Stimulated activated CD4-positive, alpha-beta T cell treated with anti-CD3 and anti-CD28 coated beads, TNF-alpha, amount 100 ng/mL, for 4 hours (primary cell): Measurements from ENCODE around the gene GPC6.
"Not testable (repeated sequence)": the region's sequence is repeated elsewhere in the genome, so short reads cannot be mapped to it uniquely, and the experiment has no call there.

Source experiments
- DNase-seq, 3 experiments: peaks; one replicate each; pipeline ENCODE4 v3.0.0-alpha.2; 2020; ENCODE audit warnings: low read depth in 3 of 3

Gene GPC6

DNA sequence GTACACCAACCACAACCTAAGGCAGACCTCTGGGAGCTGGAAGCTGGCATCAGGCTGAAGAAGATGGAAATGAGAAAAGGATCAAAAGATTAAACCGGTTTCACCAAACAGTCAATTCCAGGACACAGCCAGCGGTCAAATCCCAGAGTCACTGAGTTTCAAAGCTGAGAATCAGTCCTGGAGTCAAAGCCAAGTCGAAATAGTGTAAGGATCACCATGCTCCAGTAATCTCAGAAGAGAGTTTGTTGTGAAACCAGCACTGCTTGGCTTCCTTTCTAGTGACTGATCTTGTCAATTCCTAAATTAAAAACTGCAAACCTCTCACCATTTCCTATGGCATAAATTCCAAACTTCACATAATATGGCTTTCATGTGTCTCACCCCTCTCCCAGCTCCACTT lies 198.8 kb downstream of the GPC6 start:
- no peak for DNase-seq

GRCh38 chr13:93430381-93430780 lies 203.8 kb downstream of the GPC6 start:
- DNase-seq = no peak

GRCh38 chr13:93435651-93436050 lies 209.0 kb downstream of the GPC6 start:
- no peak for DNase-seq

- no peak for DNase-seq
Observed at GRCh38 chr13:93437081-93437480, 210.5 kb downstream of the GPC6 start.

- no peak for DNase-seq
Observed at GRCh38 chr13:93446238-93446637, 219.6 kb downstream of the GPC6 start.

- DNase-seq = no peak
Observed at GRCh38 chr13:93450191-93450621, 223.6 kb downstream of the GPC6 start.

GRCh38 chr13:93450761-93451160 lies 224.2 kb downstream of the GPC6 start:
- DNase-seq = no peak

GRCh38 chr13:93454676-93455235 lies 228.1 kb downstream of the GPC6 start:
- not testable (repeated sequence) for DNase-seq

DNA sequence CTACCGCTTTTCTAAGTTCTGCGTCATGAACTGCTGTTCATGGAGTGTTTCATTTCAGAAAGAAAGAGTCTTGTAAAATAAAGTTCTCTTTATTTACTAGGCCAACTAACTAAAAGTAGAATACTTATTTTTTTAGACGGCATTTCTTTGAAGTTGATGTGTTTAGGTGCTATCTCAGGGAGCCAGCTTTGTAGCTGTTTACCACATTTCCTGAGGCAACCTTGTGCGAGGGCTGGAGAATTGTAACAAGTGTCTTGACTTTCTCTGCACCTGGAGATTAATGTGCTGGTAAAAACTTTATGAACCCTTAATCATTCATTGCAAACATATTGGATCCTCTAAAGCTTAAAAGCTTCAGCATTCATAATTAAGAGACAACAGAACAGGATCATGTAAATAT lies 229.3 kb downstream of the GPC6 start:
- no peak for DNase-seq

DNA sequence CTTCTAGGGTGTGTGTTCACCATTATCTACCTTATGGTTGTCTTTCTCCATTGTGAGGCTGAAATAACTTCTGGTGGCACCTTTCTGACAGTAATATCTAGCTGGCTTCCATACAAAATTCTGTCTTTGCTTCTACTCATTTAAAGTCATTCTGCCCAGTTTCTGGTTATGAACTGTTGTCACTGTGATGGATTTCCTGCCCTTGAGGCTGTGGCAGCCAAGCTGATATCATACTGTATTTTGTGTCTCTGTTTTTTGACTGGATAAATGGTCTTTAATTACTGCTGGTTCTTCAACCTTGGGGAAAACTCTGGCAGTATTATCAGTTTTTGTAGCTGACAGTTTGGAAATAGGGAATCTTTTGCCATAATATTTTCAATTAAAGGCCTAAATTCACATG lies 233.4 kb downstream of the GPC6 start:
- no peak for DNase-seq

DNA sequence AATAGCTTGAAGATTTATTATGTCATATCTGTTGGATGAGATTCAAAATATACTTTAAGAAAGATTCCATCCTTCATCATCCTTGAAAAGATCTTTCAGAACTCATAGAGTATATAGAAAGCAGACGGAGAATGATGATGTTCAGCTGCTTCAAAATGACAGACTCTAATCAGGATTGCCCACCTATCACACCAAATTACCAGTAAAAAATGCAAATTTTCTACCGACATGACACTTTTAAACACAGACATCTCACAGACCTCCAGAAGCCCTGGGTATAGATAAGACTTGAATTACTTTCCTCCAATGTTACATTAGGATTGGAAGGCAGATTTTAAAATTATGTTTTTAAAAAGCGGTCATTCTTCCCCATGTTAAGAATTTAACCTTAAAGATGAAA lies 235.5 kb downstream of the GPC6 start:
- no peak for DNase-seq

GRCh38 chr13:93466502-93467036 lies 240.0 kb downstream of the GPC6 start:
- no peak for DNase-seq

- no peak for DNase-seq
Observed at GRCh38 chr13:93467175-93467574, 240.6 kb downstream of the GPC6 start.

GRCh38 chr13:93468433-93468832 lies 241.8 kb downstream of the GPC6 start:
- no peak for DNase-seq

DNA sequence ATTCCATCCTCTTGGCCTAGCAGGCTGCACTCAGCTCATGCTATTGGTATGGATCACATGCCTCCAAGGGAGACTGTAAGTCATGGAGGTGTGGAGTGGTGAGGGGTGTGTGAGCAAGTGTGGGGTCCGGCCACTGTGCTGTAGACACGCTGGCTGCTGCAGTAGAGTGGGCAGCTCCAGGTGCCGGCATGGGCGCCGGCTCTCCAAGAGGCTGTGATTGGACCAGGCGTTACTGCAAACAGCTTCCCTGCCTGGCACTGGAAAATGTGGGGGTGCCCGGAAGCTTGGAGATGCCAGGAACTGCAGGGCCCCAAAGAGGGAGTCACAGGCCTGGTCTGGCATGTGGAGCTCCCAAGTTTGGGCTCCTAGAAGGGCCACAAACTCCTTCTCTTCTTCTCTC lies 245.7 kb downstream of the GPC6 start:
- DNase-seq = no peak

GRCh38 chr13:93472814-93473296 lies 246.2 kb downstream of the GPC6 start:
- no peak for DNase-seq

DNA sequence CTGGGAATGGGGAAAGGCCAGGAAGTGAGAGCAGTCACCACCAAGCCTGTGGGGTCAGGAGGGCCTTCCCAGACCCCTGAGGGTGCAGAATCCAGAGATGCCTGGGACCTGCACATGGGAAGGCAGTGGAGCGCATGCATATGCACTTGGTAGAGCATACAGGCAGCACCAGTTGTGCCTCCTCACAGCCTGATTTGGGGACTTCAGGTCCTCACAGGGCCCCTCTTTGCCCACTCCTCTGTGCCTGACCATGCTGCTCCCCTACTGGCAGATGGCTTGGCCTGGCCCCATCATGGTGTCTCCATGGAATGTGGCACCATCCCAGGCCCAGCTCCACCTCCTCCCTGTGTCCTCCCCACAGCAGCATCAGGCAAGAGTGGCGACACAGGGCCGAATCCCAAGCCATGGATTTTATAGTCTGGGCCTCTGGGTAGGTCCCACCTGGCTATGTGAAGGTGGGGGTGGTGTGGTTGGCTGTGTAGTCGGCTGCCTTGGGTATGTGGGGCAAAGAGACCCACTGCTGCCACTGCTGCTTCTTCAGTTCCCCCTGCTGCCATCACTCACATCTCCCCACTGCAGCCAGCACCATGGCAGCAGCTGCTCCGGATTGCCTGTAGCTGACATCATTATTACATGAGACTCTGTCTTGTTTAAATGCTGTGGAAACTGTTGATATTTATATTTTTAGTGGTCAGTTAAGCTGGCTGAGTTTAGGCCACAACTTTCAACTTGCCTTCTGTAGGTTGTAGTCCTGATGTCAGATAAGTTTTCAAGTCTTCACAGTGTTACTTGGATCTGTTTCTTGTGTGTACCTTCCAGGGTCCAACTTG lies 247.0 kb downstream of the GPC6 start:
- DNase-seq = no peak

- DNase-seq = no peak
Observed at GRCh38 chr13:93476175-93476574, 249.6 kb downstream of the GPC6 start.

DNA sequence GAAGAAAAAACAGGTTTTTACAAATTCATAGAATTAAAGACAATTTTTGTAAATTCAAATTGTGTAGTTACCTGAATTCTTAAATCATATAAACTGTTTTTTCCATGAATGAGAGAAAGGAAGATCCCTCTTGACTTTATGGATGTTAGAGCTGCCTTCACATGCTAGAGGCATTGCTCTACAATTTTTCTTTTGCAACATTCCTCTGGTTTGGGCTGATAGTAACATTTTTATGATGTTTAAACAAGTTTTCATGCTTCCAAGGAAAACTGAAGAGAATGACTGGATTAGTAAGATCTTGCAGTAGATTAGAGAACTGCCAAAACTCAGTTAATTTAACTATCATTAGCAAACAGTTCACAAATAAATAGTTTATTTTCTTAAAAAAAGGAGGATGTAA lies 250.6 kb downstream of the GPC6 start:
- no peak for DNase-seq

GRCh38 chr13:93480553-93481106 lies 254.0 kb downstream of the GPC6 start:
- no peak for DNase-seq

GRCh38 chr13:93496117-93496516 lies 269.5 kb downstream of the GPC6 start:
- DNase-seq = not testable (repeated sequence)

GRCh38 chr13:93496985-93497673 lies 270.5 kb downstream of the GPC6 start:
- no peak for DNase-seq
